GM18951 (cell line): ENCODE data around the gene ST8SIA6.

Source experiments
- POLR2A ChIP-seq: IDR thresholded peaks from 4 replicates; pipeline ENCODE4 v1.6.1; 2011; ENCODE audit warnings: mild to moderate bottlenecking; ENCODE audit not compliant: insufficient read length, insufficient read depth; ENCODE audit errors: extremely low read depth
- in situ Hi-C: fragments of 300-500 bp; cut with MboI; formaldehyde crosslinking; loops from one replicate; pipeline ENCODE4 v1.12.0; 2022; ENCODE audit warnings: low sequenced_read_pairs, mixed read lengths, inconsistent platforms; ENCODE audit not compliant: unreplicated experiment

ST8SIA6 gene

GRCh38 chr10:17427666-17428350 is 26.6 kb downstream of the ST8SIA6 start:
- in situ Hi-C loops, result no loop called here

GRCh38 chr10:17427201-17427600 is 27.2 kb downstream of the ST8SIA6 start:
- in situ Hi-C loops, result no loop called here
- TF ChIP-seq POLR2A, result no peak

More at GRCh38 chr10:17427666-17428350, 26.6 kb downstream of the ST8SIA6 start:
- TF ChIP-seq POLR2A, result no peak

- no peak for TF ChIP-seq POLR2A
- in situ Hi-C loops, result no loop called here
These were observed 28.1 kb downstream of the ST8SIA6 start for GRCh38 chr10:17426263-17426750.

GRCh38 chr10:17425584-17426262 is 28.7 kb downstream of the ST8SIA6 start:
- in situ Hi-C loops, result no loop called here

GRCh38 chr10:17423632-17424186 is 30.7 kb downstream of the ST8SIA6 start:
- TF ChIP-seq POLR2A, result no peak
- in situ Hi-C loops, result no loop called here

More at GRCh38 chr10:17425584-17426262, 28.7 kb downstream of the ST8SIA6 start:
- TF ChIP-seq POLR2A, result no peak

GRCh38 chr10:17422931-17423330 is 31.5 kb downstream of the ST8SIA6 start:
- no peak for TF ChIP-seq POLR2A
- in situ Hi-C loops, result no loop called here

- in situ Hi-C loops, result no loop called here
- no peak for TF ChIP-seq POLR2A
These were observed 36.1 kb downstream of the ST8SIA6 start for GRCh38 chr10:17418249-17418648.

- in situ Hi-C loops, result no loop called here
- TF ChIP-seq POLR2A, result no peak
These were observed 37.8 kb downstream of the ST8SIA6 start for GRCh38 chr10:17416442-17417211.

- no peak for TF ChIP-seq POLR2A
- in situ Hi-C loops, result no loop called here
These were observed 39.2 kb downstream of the ST8SIA6 start for GRCh38 chr10:17415046-17415658.

- in situ Hi-C loops, result no loop called here
- TF ChIP-seq POLR2A, result no peak
These were observed 39.9 kb downstream of the ST8SIA6 start for GRCh38 chr10:17414484-17414883.

GRCh38 chr10:17413876-17414275 is 40.5 kb downstream of the ST8SIA6 start:
- in situ Hi-C loops, result no loop called here

GRCh38 chr10:17412323-17412722 is 42.1 kb downstream of the ST8SIA6 start:
- no peak for TF ChIP-seq POLR2A
- in situ Hi-C loops, result no loop called here

More at GRCh38 chr10:17413876-17414275, 40.5 kb downstream of the ST8SIA6 start:
- no peak for TF ChIP-seq POLR2A
